ENCODE data around the gene CRKL.
"Not testable (repeated sequence)": the region's sequence is repeated elsewhere in the genome, so short reads cannot be mapped to it uniquely, and the experiment has no call there.

Gene CRKL

GRCh38 chr22:20967697-20968211 lies 50.5 kb downstream of the CRKL start:
- no peak for DNase-seq (ENCODE audit: low read depth in 2 of 2)

DNA sequence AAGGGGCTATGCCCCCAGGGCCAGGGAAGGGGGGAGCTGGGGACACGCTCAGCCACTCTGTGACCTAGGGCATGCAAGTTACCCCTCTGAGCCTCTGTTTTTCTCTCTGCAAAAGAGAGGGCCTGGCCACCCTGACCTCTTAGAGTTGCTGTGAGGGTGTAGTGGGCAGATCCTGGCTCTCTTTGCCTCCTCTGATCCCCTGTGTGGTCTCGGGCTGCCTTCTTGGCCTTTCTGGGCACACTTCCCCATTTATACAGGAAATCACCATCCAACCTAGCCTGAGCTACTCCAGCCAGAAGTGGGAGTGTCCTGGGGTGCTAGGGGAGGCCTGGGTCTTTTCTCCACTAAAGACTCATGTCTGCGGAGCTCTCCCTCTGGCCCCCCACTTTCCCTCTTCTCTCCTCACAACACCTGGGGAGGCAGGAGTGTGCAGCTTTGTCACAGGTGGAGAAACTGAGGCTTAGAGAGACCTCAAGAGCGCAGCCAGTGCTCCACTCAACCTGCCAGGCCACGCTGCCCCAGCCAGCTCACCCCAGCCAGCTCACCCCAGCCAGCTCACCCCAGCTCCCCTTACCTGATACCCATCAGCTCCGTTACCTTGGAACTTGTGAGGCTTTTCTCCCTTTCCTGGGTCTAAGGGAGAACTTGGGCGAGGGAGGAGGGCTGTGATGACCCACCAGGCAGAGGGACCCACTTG lies 51.2 kb downstream of the CRKL start:
- no peak for DNase-seq (ENCODE audit: low read depth in 2 of 2)

DNA sequence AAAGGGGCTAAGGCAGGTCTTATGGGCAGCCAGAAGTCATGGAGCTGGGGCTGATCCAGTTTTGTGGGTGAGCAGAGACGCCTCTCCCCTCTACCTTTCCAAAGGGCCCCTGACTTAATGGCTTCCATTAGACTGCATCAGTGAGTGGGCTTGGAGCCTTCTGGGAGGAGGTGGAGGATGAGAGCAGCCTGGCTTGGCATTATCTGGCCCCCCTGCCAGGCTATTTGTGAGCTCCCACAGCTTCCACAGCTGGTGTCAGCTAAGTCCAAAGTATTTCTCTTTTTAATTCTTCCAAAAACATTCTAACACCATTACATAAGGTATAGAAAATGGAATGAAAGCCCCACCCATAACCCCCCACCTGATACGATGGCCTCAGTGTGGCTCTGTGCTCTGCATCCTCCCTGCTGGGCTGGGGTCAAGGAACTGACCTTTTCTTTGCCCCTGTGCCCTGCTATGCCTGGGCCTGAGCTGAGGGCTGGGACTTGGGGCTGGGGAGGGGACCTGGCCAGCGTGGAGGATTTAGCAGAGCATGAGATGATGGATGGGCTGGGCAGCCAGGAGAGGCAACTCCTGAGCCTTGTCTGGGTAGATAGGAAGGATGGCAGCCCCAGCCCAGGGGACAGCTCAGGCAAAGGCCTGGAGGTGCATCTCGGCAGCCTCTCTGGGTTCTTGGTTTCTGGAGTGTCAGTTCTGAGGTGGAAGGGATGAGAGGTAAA lies 53.9 kb downstream of the CRKL start:
- DNase-seq (ENCODE audit: low read depth in 2 of 2) = no peak

DNA sequence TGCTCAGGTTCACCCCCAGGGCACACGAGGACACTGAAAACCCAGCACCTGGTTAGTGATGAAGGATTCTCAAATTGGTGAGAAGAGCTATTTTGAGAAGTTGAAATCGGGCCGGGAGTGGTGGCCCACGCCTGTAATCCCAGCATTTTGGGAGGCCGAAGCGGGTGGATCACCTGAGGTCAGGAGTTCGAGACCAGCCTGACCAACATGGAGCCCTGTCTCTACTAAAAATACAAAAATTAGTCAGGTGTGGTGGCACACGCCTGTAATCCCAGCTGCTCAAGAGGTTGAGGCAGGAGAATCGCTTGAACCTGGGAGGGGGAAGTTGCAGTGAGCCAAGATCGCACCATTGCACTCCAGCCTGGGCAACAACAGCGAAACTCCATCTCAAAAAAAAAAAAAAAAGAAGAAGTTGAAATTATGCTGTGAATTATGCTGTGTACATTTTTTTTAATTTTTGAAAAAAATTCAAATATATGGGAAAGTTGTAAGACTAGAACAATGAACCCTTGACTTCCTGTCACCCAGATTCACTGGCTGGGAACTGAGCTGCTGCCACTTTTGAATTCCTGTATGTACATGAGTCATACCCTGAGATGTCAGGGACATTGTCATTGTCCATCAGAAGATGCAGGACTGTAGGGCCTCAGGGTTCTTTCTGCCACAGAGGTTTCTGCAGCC lies 54.9 kb downstream of the CRKL start:
- not testable (repeated sequence) for DNase-seq (ENCODE audit: low read depth in 2 of 2)

DNA sequence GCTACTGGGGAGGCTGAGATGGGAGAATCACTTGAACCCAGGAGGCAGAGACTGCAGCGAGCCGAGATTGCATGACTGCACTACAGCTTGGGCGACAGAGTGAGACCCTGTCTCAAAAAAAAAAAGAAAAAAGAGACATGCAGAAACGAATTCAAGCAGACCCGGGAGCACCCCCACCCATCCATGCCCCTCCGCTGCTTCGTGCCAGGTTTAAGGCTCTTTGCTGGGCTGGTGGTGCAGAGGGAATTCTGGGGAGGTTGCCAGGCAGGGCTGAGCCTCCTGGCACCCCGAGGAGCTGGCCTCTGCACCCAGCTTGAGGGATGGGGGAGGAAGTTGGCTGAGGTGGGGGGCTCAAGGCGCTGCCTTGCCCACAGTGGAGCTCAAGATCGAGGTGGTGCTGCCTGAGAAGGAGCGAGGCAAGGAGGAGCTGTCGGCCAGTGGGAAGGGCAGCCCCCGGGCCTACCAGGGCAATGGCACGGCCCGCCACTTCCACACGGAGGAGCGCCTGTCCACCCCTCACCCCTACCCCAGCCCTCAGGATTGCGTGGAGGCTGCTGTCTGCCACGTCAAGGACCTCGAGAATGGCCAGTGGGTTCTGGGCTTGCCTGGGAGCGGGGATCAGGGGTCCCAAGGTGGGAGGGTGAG lies 55.8 kb downstream of the CRKL start:
- DNase-seq (ENCODE audit: low read depth in 2 of 2) = no peak

- no peak for DNase-seq (ENCODE audit: low read depth in 2 of 2)
Observed at GRCh38 chr22:20973634-20974286, 56.6 kb downstream of the CRKL start.

- DNase-seq (ENCODE audit: low read depth in 2 of 2) = no peak
Observed at GRCh38 chr22:20974336-20974955, 57.2 kb downstream of the CRKL start.

DNA sequence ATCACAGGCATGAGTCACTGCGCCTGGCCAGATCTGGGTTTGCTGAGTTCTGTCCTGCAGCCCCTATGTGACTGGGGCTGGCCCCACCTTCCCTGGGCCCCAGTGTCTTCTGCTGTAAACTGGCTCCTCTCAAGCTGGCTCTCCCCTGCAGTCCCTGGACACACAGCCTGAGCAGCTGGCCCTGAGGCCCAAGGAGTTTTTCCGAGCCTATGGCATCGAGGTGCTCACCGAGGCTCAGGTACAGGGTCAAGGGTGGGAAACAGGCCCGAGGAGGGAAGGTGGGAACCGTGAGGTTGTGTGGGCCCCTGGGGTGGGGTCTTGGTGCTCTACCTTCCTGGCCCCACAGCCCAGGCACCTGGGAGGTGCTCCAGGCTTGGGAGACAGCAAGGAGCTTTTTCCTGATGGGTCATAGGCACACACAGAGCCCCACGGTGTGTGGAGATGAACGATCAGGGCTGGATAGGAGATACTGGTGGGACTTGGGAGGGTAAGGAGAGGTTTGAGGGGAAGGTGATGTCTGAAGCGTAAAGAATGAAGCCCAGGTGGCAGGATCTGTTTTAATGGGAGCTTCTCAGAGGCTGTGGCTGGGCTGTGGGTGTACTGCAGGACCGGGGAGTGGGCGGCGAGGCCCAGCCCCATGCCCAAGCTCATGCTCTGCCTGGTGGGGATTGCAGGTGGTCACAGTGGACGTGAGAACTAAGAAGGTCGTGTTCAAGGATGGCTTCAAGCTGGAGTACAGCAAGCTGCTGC lies 58.5 kb downstream of the CRKL start:
- no peak for DNase-seq (ENCODE audit: low read depth in 2 of 2)

- no peak for DNase-seq (ENCODE audit: low read depth in 2 of 2)
Observed at GRCh38 chr22:20976291-20976877, 59.2 kb downstream of the CRKL start.

GRCh38 chr22:20977019-20977418 lies 59.8 kb downstream of the CRKL start:
- DNase-seq (ENCODE audit: low read depth in 2 of 2) = no peak

GRCh38 chr22:20977516-20978170 lies 60.4 kb downstream of the CRKL start:
- no peak for DNase-seq (ENCODE audit: low read depth in 2 of 2)

GRCh38 chr22:20978419-20978818 lies 61.2 kb downstream of the CRKL start:
- DNase-seq (ENCODE audit: low read depth in 2 of 2) = no peak

DNA sequence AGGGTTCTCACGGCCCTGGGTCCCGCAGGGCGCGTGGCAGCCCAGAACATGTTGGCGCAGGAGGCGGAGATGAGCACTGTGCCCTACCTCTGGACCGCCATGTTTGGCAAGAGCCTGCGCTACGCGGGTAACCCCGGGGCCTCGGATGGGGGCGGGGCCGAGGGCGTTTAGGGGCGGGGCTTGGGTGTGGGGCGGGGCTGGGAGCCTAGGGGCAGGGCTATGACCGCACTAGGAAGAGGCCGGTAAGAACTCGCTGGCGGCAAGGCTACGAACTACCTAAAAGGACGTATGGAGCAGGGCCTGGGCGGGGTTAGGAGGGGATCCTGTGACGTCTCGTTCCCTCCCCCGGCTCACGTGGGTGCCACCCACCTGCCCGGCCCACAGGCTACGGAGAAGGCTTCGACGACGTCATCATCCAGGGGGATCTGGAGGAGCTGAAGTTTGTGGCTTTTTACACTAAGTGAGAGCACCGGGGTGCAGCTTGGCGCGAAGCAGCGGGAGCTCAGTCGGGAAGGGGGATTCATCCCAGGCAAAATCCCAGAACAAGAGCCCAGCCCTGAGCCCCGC lies 62.1 kb downstream of the CRKL start:
- DNase-seq (ENCODE audit: low read depth in 2 of 2) = peak; percentile 55 to 56

DNA sequence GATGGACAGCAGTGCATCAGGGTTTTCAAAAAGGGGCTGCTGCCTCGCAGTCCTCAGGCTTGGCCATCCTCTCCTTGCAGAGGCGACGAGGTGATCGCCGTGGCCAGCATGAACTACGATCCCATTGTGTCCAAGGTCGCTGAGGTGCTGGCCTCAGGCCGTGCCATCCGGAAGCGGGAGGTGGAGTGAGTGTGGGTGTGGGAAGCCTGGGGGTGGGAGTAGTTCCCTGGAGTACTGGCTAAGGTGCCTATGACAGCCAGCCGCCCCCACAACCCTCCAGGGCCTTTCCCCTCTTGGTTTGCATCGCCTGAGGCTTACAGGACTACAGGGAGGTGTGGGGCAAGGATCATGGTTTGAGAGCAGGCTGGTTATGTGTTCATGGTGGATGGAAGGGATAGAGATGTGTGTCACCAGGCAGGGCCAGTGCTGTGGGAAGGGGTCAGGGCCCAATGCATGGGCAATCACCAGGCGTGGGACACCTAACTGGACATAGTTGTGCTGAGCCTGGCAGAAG lies 62.8 kb downstream of the CRKL start:
- no peak for DNase-seq (ENCODE audit: low read depth in 2 of 2)

GRCh38 chr22:20980523-20980922 lies 63.3 kb downstream of the CRKL start:
- DNase-seq (ENCODE audit: low read depth in 2 of 2) = no peak

DNA sequence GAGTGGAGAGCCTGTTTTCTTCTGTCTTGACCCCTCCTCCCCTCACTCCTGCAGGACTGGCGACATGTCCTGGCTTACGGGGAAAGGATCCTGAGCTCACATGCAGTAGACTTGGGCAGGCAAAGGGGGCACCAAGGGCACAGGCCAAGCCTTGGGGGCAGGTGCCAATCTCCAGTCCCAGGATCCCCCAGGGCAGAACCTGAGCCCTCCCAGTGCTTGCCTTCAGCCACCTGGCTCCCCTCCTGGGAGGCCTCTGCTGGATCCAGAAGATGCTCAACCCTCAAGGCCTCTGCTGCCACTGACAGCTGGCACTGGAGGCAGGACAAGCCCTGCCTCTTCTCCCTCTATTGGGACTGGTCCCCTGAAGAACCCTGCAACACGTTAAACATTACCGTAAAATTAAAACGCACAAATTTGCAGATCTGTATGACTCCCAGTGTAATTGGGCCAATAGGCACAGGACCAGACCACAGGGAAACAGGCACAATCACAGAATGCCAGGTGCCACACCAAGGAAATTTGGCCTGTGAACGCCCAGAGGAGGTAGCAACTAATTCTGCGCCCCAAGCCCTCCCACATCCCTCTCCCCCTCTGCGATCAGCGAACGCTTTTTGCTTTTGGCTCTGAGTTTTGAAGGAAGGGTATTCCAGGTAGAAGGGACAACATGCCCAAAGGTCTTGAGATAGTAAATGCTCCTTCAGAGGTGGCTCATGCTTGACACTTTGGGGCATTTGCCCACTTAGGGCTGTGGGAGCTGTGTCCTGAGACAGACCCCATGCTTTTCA lies 63.9 kb downstream of the CRKL start:
- DNase-seq (ENCODE audit: low read depth in 2 of 2) = no peak

GRCh38 chr22:20981787-20982562 lies 64.8 kb downstream of the CRKL start, which contains the start of gene LZTR1:
Gene LZTR1 (plus strand): TSS chr22:20982297. CDS start chr22:20982372, 75 bp downstream.
- peak; percentile 47 to 69 for DNase-seq (ENCODE audit: low read depth in 2 of 2)
